Measurements from ENCODE around the gene FAM168A. TPM values are rescaled to one million over a fixed set of nuclear protein-coding genes. Genes with fewer than 3 reads are reported as not detected.

The FAM168A gene
- total and polyA plus RNA-seq, 10 of the 15 experiments (the other 5 are each of a cell fraction or from before 2014, with no cell fraction given), result 1.7 to 20.0 (median 10.0) TPM

GRCh38 chr11:73508243-73509176 lies 89.4 kb downstream of the FAM168A start:
- H3K9ac ChIP-seq (ENCODE audit: control insufficient read depth, insufficient read depth, low read length), result no peak overlapping the region
- H3K4me2 ChIP-seq (ENCODE audit: control insufficient read depth, insufficient read depth), result no peak overlapping the region
- H4K20me1 ChIP-seq (ENCODE audit: control insufficient read depth, insufficient read depth), result no peaks in the 10 kb centered on the region
- BruUV-seq (replicated peaks), result no TSS peak
- RAD21 ChIA-PET (ENCODE audit: unreplicated experiment), result interaction anchor here (1.0 kb wide), 1 partner anchor 12 kb away, joined by 3 read pairs; no protein-coding TSS in a partner anchor
- FAIRE-seq (no peak), DNase-seq (ENCODE audit: low read depth, low spot score) (no peak), ATAC-seq (no peak)
- no peaks in the 10 kb centered on the region for H3K79me2 ChIP-seq (ENCODE audit: control insufficient read depth, insufficient read depth, low read length)
- WGBS (ENCODE audit: insufficient coverage, insufficient replicate concordance, low lambda C conversion rate, missing lambda C conversion rate), result 88% methylated on average over 10 of the region's 10 CpGs
- no peak overlapping the region for H3K27ac ChIP-seq (ENCODE audit: control insufficient read depth, insufficient read depth)
- intact Hi-C loops (cut with micrococcal nuclease; ENCODE audit: unreplicated experiment) (no loop called here), in situ Hi-C loops (cut with MboI) (no loop called here)
- TF ChIP-seq BRCA1 (IDR thresholded peaks at IDR 0.05; ENCODE audit: low read depth, low read length), result no peak
- no peak for TF ChIP-seq SREBF1 (IDR thresholded peaks at IDR 0.05; ENCODE audit: low read length)
- no peak for TF ChIP-seq BHLHE40 (IDR thresholded peaks at IDR 0.05; ENCODE audit: borderline replicate concordance in 1 of 2, low read depth in 2 of 2, low read length in 1 of 2)
- no peak for TF ChIP-seq MTA3 (IDR thresholded peaks at IDR 0.05; ENCODE audit: borderline replicate concordance, low read length)
- TF ChIP-seq BACH1 (IDR thresholded peaks at IDR 0.05; ENCODE audit: borderline replicate concordance), result no peak
- no peak for TF ChIP-seq KLF5 (IDR thresholded peaks at IDR 0.05; ENCODE audit: partially characterized antibody)
- TF ChIP-seq FOXK2 (IDR thresholded peaks at IDR 0.05), result no peak
- no peak for TF ChIP-seq CHD4 (IDR thresholded peaks at IDR 0.05)
- no peak overlapping the region for H3K4me3 ChIP-seq
- CTCF ChIA-PET, result no interaction called here
- no peaks in the 10 kb centered on the region for H3K4me1 ChIP-seq (ENCODE audit: control insufficient read depth, insufficient read depth, low read length)
- no peaks in the 10 kb centered on the region for H3K36me3 ChIP-seq (ENCODE audit: control insufficient read depth in 2 of 2, insufficient read depth in 2 of 2, low read length in 1 of 2)
- H3K27me3 ChIP-seq (replicated peaks in 1 of 2; ENCODE audit: control insufficient read depth in 2 of 2, insufficient read depth in 2 of 2, low read length in 1 of 2), result no peaks in the 10 kb centered on the region
- SMC1A ChIA-PET (ENCODE audit: uncharacterized antibody, unreplicated experiment), result interaction anchor here (0.6 to 4.4 kb wide), 3 partner anchors 9 to 66 kb away, joined by 3 to 19 read pairs (median 6); no protein-coding TSS in a partner anchor
- H3K9me3 ChIP-seq (replicated peaks; ENCODE audit: control insufficient read depth, insufficient read depth, low read length), result no peaks in the 10 kb centered on the region; the same call in 2 of the 3 replicates
- H2AFZ ChIP-seq (ENCODE audit: control insufficient read depth, low read depth, low read length), result no peak overlapping the region
- POLR2A ChIA-PET, result no interaction called here
